Type B pancreatic cell (in vitro differentiated cells): ENCODE results near the gene TBC1D14. TPM values are rescaled to one million over a fixed set of nuclear protein-coding genes. Genes with fewer than 3 reads are reported as not detected.

Experiments used
- DNase-seq: peaks from one replicate; pipeline ENCODE4 v3.0.0; 2021; ENCODE audit warnings: mixed read lengths; ENCODE audit not compliant: unreplicated experiment; ENCODE audit errors: extremely low spot score
- H3K27ac Mint-ChIP-seq: 2 replicates; pipeline ENCODE4 v1.8.0; 2021; ENCODE audit warnings: mild to moderate bottlenecking, mixed read lengths
- H3K27me3 Mint-ChIP-seq: 2 replicates; pipeline ENCODE4 v1.8.0; 2021; ENCODE audit warnings: mixed read lengths
- H3K36me3 Mint-ChIP-seq: 2 replicates; pipeline ENCODE4 v1.8.0; 2021; ENCODE audit warnings: mixed read lengths
- H3K4me1 Mint-ChIP-seq: one replicate; pipeline ENCODE4 v1.8.0; 2021; ENCODE audit warnings: mixed read lengths; ENCODE audit not compliant: unreplicated experiment
- H3K4me3 Mint-ChIP-seq: 2 replicates; pipeline ENCODE4 v1.8.0; 2021; ENCODE audit warnings: mild to moderate bottlenecking, mixed read lengths
- H3K9me3 Mint-ChIP-seq: 2 replicates; pipeline ENCODE4 v1.8.0; 2021; ENCODE audit warnings: mixed read lengths
- total RNA-seq: library from RNA; stranded (reverse); gene quantifications from 2 replicates; pipeline ENCODE4 v1.2.1, GENCODE V29; 2021; ENCODE audit warnings: low replicate concordance
- TF ChIP-seq, protein P1 (sequence below): fragments of 200-600 bp; sonication (generic); conservative IDR thresholded peaks from 2 replicates; pipeline ENCODE4 v1.5.0; 2021; ENCODE audit warnings: antibody characterized with exemption, mild to moderate bottlenecking

TBC1D14 gene
- total RNA-seq, 1 donor from 2014 or later, result 55.9 TPM

DNA sequence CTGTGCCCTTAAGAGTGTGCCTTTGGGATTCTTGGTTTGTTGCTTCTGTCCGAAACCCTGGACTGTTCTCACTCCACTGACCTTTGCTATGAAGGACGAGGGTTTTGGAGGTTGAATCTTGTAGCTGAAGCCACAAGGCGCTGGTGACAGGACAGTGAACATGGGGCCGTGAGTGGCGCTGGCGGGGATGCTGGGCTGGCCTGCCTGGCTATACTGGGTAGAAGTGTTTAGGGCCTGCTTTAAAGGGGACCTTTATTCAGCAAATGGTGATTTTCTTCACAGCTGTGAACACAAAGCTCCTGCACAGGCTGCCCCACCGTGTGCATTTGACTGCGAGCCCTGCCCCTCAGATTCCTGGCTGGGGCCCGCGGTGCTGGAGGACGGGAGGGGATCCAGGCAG, 106.5 kb downstream of the TBC1D14 start:
- no peaks in the 10 kb centered on the region for H3K4me1 Mint-ChIP-seq
- no peak overlapping the region for H3K4me3 Mint-ChIP-seq
- no peaks in the 10 kb centered on the region for H3K27me3 Mint-ChIP-seq
- no peak overlapping the region for H3K27ac Mint-ChIP-seq
- DNase-seq, result no peak
- TF ChIP-seq, protein P1, sequence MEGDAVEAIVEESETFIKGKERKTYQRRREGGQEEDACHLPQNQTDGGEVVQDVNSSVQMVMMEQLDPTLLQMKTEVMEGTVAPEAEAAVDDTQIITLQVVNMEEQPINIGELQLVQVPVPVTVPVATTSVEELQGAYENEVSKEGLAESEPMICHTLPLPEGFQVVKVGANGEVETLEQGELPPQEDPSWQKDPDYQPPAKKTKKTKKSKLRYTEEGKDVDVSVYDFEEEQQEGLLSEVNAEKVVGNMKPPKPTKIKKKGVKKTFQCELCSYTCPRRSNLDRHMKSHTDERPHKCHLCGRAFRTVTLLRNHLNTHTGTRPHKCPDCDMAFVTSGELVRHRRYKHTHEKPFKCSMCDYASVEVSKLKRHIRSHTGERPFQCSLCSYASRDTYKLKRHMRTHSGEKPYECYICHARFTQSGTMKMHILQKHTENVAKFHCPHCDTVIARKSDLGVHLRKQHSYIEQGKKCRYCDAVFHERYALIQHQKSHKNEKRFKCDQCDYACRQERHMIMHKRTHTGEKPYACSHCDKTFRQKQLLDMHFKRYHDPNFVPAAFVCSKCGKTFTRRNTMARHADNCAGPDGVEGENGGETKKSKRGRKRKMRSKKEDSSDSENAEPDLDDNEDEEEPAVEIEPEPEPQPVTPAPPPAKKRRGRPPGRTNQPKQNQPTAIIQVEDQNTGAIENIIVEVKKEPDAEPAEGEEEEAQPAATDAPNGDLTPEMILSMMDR, result no peak
- no peaks in the 10 kb centered on the region for H3K9me3 Mint-ChIP-seq
- H3K36me3 Mint-ChIP-seq, result peaks cover 25% of the 10 kb centered on the region

DNA sequence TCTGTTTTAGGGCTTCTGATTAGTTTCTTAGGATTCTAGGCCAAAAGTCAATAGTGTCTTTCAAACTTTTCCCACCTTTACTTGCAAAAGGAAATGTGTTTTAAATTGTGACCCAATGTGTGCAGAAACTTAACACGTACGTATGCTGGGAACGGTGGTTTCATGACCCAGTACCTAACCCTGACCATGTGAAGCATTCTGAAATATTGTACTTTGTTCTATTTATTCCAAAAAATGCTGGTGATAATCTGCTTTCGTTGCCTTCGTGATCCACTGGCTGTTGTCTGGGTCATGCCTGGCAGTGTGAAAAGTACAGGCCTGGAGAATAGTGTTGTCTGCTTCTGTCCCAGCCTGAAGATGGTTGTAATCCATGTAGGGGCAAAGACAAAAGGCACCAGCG, 106.9 kb downstream of the TBC1D14 start:
- Mint-ChIP-seq H3K27me3 (no peaks in the 10 kb centered on the region), H3K9me3 (no peaks in the 10 kb centered on the region), H3K36me3 (peaks cover 26% of the 10 kb centered on the region), H3K4me3 (no peak overlapping the region), H3K4me1 (no peaks in the 10 kb centered on the region), H3K27ac (no peak overlapping the region)
- no peak for DNase-seq
- TF ChIP-seq, protein P1, result no peak

DNA sequence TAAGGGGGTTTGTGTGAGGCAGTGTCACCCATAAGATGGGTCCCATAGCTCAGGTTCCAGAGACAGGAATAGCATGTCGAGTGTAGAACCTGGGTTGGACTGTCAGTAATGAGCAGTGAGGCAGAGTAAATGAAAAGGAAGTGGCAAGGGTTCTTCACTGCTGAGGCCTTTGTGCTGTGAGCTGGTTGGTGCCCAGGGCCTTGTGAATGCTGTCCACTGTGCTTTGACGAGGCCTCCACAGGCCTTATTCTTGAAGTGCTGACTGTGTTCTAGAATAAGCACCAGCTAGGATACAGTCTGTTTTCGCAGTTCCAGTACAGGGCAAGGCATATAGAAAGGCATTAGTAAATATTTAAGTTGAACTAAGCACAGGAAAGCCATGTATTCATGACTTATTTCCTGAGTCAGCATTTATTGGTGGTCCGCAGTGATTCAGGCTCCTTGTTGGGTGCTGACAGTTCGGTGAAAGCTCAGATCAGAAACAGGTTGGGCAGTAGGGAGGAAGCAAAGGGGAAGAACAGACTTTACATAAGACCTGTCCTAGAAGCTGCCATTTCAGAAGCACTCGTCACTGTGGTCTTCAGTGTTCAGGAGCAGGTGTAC, 107.9 kb downstream of the TBC1D14 start:
- Mint-ChIP-seq H3K4me1 (no peaks in the 10 kb centered on the region), H3K36me3 (peaks cover 26% of the 10 kb centered on the region), H3K4me3 (no peak overlapping the region), H3K27ac (no peak overlapping the region), H3K27me3 (no peaks in the 10 kb centered on the region), H3K9me3 (no peaks in the 10 kb centered on the region)
- no peak for DNase-seq
- TF ChIP-seq, protein P1, result no peak

DNA sequence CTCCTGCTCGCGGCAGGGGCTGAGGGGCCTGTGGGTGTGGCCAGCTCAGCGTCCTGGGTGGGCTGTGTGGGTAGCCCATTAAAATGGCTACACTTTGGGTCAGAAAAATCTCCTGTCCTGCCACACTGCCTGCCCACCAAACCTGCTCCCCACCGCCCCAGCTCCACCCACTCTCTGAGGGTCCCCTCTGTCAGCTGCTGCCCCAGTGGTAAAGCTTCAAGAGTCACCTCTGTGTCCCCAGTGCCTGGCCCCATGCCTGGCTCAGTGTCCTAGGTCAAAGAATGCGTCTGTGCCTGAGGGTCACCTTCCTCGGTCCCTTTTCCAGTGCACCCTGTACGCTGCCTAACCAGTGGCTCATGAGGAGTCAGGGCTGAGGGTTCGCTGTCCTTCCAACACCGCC, 108.7 kb downstream of the TBC1D14 start:
- Mint-ChIP-seq H3K36me3 (peaks cover 22% of the 10 kb centered on the region), H3K4me3 (no peak overlapping the region), H3K9me3 (no peaks in the 10 kb centered on the region), H3K27ac (no peak overlapping the region), H3K27me3 (no peaks in the 10 kb centered on the region), H3K4me1 (no peaks in the 10 kb centered on the region)
- no peak for DNase-seq
- TF ChIP-seq, protein P1, result no peak

DNA sequence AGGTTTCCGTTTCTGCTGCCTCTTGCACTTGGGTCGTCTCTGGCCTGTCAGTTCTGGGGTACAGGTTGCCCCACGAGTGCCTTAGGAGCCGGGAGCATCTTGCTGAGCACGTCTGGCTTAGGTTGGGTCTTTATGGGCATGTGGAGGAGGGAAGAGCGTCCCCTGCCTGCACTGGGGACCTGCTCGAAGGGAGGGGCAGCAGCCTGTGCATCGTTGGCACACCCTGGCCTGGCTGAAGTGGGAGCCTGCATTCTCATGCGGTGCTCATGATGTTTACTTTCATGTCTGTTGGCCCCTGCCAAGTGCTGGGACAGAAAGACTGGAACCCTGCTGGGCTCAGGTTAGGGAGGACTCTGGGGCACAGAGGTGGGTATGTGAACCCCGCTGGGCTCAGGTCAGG, 109.7 kb downstream of the TBC1D14 start:
- no peaks in the 10 kb centered on the region for H3K9me3 Mint-ChIP-seq
- no peak overlapping the region for H3K27ac Mint-ChIP-seq
- DNase-seq, result no peak
- TF ChIP-seq, protein P1, result no peak
- no peaks in the 10 kb centered on the region for H3K4me1 Mint-ChIP-seq
- no peaks in the 10 kb centered on the region for H3K27me3 Mint-ChIP-seq
- peaks cover 21% of the 10 kb centered on the region for H3K36me3 Mint-ChIP-seq
- H3K4me3 Mint-ChIP-seq, result no peak overlapping the region

DNA sequence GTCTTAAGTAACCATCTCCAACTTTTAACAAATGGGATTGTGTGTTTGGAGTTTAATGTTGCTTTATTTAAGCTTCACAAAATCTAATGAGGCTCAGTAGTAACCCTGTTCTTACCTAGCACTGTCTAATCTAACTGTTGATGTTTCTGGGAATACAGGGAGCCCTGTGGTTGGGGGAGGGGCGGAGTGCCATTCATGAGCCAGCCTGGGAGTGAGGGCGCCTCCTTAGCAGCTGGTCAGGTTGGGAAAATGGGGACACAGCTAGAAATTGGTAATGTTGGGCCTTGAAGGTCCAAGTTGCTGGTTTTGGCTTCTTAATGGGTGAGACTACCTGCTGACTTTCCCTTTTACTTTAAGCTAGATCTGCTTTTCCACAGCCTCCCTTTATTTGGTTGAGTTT, 110.7 kb downstream of the TBC1D14 start:
- TF ChIP-seq, protein P1, result no peak
- Mint-ChIP-seq H3K27ac (no peak overlapping the region), H3K27me3 (no peaks in the 10 kb centered on the region), H3K4me1 (no peaks in the 10 kb centered on the region), H3K4me3 (no peak overlapping the region), H3K9me3 (no peaks in the 10 kb centered on the region), H3K36me3 (peaks cover 14% of the 10 kb centered on the region)
- DNase-seq, result no peak
